ENCODE data around the gene PSMA6.
A peak's percentile ranks its signal among the peaks of the same experiment; 100 is the strongest.

DNA sequence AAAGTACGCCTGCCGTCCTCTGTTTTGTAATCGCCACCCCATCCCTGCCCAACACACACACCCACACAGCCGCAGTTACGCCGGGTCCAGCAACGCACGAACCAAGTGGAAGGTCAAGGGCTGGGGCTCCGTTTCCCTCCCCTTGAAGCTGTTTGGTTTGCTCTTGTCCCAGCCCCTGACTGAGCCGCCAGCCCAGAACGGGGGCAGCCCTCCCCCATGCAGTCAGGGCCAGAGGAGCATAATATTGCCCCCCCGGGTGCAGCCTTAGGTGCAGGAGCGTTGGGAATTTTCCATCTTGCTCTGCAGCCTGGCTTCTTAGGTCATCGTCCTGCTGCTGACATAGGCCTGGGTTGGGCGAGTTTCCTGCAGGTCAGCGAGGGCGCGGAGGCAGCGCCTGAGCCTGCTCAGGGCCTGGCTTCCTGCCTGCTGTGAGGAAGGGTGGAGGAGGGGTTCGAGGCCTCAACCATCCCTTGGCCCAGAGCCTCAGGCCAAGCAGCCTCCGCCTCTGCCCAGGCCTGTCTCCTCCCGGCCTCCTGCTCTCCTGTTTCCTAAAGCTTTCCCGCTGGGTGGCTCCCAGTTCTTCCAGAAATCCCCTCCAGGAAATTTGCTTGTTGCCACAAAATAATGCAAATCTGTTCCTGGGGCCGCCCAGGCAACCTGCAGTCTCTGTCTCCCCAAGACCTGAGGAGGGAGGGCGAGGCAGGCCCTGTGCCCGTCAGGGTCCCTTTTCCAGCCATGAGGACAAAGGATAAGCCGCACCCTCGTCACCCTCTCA, 44.5 kb downstream of the PSMA6 start:
- no peak for TF ChIP-seq CTCF (IDR thresholded peaks at IDR 0.05)
- TF ChIP-seq EP300 (IDR thresholded peaks at IDR 0.05; ENCODE audit: low read depth): peak; percentile 6
